Islet of Langerhans (tissue), 1 donor: ENCODE data around the gene TSG101.

Experiments used
- FAIRE-seq: peaks from one replicate; lab custom pipeline; 2011; peaks lifted over from hg19 to GRCh38; lab: Jason Lieb, UNC

The TSG101 gene

GRCh38 chr11:18526521-18527296, at the start of gene TSG101:
TSG101 (minus strand) TSS chr11:18526942; CDS start chr11:18526816, 126 bp downstream.
- FAIRE-seq: no peak

GRCh38 chr11:18575361-18575760, 48.6 kb upstream of the TSG101 start:
- no peak for FAIRE-seq

DNA sequence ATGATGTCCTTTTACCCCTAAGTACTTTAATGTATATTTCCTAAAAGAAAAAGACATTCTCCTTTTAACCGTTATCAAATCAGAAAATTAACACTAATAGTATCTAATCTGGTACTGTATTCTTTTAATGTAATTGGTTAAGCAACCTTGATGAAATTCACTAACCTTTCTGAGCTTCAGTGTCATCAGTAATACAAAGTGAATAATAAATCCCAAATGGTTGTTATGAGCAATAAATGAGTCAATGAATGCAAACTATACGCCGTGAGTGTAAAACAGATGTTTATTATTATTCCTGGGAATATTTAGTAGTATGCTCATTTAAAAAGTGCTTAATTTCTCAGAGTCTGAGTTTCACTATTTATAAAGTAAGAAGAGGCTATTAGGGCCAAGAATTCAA, 40.3 kb upstream of the TSG101 start:
- FAIRE-seq: no peak

DNA sequence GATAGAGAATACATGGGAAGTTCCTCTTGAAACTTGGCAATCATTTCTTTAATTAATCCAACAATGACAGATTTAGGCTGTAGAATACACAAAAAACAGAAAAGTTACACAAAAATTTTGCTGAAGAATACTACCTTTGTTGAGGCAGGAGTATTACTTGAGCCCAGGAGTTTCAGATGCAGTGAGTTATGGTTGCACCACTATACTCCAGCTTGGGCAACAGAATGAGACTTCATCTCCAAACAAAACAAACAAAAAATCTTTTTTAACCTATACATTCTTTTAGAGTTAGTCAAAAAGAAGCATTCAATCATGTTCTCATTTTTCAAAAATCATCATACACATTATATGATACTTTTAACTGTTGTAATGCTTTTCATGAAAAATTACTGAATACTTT, 39.7 kb upstream of the TSG101 start:
- peak; percentile 30 for FAIRE-seq

DNA sequence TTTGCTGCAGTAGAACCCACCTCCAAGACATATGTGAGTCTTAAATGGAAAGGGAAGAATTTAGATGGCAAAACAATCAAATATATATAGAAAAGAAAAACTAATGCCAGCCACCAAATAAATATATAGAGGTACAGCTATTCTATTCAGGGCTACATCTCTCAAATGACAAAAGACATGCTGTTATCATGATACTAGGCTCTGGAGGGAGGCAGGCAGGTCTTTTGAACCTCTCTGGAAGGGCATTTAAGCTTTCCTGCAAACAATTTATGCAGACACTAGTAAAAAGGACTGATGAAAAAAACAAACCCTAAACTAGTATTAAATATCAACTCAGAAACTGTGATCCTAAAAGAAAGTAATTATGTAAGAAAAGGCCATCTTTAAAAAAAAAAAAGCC, 37.4 kb upstream of the TSG101 start:
- no peak for FAIRE-seq

GRCh38 chr11:18563090-18563730, 36.5 kb upstream of the TSG101 start:
- FAIRE-seq: no peak

DNA sequence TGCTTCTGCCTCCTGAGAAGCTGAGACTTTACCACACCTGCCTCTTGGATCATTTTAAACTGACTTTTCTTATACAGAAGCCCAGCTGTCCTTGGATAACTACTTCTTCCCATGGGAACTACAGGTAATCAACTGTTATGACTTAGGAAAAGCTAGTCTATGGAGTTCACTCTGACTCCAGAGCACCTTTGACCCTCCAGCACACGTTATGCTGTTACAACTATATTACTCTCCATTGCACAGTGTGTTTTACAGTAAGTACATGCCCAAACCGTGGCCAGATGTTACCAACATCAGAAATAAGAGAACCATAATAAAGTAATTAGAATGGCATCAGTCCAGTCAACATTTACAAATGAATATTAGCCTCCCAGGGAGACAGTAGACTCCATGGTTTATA, 21.3 kb upstream of the TSG101 start:
- no peak for FAIRE-seq

- FAIRE-seq: peak; percentile 98
Observed at GRCh38 chr11:18540207-18541009, 13.7 kb upstream of the TSG101 start.

- peak; percentile 41 for FAIRE-seq
Observed at GRCh38 chr11:18536209-18536608, 9.5 kb upstream of the TSG101 start.

DNA sequence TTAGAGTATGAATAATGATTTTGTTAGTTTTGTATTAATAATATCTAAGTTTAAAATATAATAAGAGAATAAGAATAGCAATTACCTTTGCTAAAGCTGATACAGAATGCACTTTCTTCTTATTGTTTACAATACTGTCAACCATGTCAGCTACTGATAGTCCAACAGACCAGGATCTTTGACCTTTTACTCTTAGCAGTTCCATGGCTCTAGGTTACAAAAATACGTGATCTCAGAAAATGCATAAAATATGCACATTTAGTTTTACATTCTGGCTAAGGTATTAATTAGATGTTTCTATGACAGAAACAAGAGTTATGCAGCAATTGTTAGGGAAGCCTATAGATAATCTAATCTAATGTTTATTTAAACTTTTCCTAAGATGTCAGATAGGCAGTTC, 7.5 kb upstream of the TSG101 start:
- no peak for FAIRE-seq

DNA sequence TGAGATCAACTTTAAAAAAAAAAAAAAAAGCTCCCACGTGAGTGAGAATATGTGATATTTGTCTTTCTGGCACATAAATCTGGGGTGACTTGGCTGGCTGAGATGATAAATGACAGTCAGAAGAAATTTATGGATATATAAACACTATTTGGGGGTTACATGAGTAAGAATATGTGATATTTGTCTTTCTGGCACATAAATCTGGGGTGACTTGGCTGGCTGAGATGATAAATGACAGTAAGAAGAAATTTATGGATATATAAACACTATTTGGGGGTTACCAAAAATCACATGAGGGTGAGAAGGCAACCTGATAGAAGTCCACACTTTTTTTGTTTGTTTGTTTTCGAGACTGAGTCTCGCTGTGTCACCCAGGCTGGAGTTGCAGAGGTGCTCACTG, 6.6 kb upstream of the TSG101 start:
- no peak for FAIRE-seq

GRCh38 chr11:18527512-18527911, 770 bp upstream of the TSG101 start:
- no peak for FAIRE-seq

- no peak for FAIRE-seq
Observed at GRCh38 chr11:18526130-18526520, 617 bp downstream of the TSG101 start.

DNA sequence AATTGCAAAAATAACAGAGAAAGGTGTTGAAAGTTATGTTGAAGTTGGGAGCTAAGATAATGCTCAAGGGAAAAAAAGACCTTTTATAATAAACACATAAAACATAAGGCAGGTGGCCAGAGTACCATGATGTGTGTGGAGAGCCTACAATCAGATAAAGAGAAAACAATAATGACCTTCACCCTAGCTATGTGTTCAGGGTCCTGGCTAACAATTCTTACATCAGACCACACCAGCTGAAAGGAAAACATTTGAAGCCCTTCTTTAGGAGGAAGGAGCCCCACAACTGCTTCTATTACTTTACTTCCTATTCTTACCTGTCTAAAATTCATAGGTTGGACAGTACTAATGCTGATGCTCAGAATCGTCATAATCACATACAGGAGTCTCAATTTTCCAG, 2.5 kb downstream of the TSG101 start:
- FAIRE-seq: no peak

- no peak for FAIRE-seq
Observed at GRCh38 chr11:18523084-18523483, 3.7 kb downstream of the TSG101 start.

DNA sequence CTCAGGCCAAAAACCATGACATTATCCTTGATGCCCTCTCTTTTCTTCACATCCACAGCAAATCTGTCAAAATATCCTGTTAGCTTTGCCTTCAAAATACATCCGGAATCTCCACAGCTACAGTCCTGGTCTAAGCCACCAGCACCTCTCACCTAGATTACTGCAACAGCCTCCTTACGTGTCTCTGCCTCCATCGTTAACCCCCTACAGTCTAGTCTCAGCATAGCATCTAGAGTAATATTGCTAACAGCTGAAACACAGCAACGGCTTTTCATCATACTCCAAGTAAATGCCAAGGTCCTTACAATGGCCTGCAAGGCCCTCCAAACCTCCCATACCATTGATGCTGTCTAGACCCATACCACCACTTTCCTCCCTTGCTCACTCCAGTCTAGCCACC, 4.4 kb downstream of the TSG101 start:
- FAIRE-seq: no peak

- FAIRE-seq: no peak
Observed at GRCh38 chr11:18521122-18521521, 5.6 kb downstream of the TSG101 start.

DNA sequence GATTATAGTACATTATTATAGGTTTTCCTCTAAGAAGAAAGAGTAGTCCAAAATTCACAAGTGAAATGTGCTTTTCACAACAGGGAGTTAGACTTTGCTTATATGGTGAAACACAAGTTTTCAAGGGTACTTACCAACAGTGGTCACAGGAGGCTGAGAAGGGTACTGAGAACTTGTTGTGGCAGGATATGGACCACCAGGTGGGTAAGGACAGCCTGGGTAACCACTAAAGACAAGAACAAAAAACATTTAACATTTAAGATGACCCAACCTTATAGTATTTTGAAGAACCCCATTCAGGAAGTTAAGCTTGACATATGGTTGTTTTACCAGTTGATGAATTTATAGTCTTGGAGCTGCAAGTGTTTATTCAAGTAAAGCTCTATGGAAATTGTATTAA, 24.4 kb downstream of the TSG101 start:
- FAIRE-seq: no peak

DNA sequence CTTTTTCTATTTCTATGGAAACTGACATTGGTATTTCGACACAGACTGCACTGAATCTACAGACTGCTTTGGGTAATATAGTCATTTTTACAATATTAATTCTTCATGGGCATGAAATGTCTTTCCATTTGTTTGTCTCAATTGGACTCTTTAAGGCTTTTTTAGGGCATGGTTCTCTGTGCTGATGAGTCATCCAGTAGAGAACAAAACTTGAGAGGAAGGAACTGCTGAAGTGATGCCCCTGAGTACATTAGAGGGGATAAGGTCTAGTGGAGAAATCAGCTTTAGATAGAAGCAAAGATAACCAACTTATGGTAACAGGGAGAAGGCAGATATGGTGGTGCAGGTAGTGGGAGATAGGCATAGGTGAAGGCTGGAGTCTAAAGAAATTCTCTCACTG, 25.1 kb downstream of the TSG101 start:
- no peak for FAIRE-seq

DNA sequence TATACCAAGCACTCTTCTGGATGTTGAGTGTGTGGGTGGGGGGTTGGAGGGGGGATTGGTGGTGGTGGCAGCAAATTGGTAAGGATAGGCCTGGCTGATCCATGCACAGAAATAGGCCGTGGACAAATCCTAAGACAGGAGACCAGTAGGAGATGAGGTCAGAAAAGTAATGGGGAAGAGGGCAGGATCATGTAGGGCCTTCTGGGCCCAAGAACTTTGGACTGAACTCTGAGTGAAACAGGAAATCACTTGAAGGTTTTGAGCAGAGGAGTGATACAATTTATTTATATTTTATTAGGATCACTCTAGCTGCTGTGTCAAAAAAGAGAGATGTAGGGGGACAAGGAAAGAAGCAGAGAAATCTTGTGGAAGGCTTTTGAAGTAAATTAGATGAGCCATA, 28.7 kb downstream of the TSG101 start:
- no peak for FAIRE-seq

GRCh38 chr11:18495703-18496102, 31.0 kb downstream of the TSG101 start:
- FAIRE-seq: no peak

- FAIRE-seq: no peak
Observed at GRCh38 chr11:18495271-18495670, 31.5 kb downstream of the TSG101 start.

DNA sequence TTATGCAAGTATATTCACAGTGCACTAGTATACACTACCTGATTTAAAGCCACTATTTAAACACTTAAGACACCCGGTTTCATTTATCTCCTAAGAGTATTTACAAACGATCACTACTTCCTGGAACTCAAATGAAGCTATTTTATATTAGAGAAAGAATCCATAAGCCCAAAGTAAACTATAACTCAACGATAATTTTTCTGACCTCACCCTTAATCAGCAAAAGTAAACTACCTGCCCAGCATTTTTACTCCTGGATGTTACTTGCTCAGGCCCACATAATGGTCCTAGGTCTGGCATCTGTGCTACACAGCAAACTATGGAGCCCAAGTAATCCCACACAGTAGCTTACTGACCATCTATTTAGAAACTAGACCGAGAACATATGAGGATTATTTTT, 33.4 kb downstream of the TSG101 start:
- FAIRE-seq: no peak
